H1 (cell line): ENCODE data around the gene KLHL40. TPM values are rescaled to one million over a fixed set of nuclear protein-coding genes. Genes with fewer than 3 reads are reported as not detected.
A peak's percentile ranks its signal among the peaks of the same experiment; 100 is the strongest.

Experiments used
- CTCF ChIA-PET: fragments of 300-600 bp; sonication (Branson Sonifier 250); formaldehyde crosslinking; loops from one replicate; lab custom pipeline; 2021; ENCODE audit not compliant: partially characterized antibody; lab: Charles Lee
- POLR2A ChIA-PET: fragments of 300-600 bp; sonication (Branson Sonifier 250); formaldehyde crosslinking; loops from one replicate; lab custom pipeline; 2021; ENCODE audit warnings: inconsistent platforms; ENCODE audit not compliant: partially characterized antibody; lab: Charles Lee
- DNase-seq, 2 experiments: peaks; one replicate each; pipeline versions ENCODE4 v3.0.0 to v3.0.0-alpha.2; 2010 to 2022; ENCODE audit warnings: low spot score in 2 of 2, low read depth in 1 of 2, mixed read lengths in 1 of 2
- FAIRE-seq: peaks from 2 replicates; lab custom pipeline; 2011; peaks lifted over from hg19 to GRCh38; lab: Jason Lieb, UNC
- H2AFZ ChIP-seq: 2 replicates; pipeline ENCODE4 v1.8.1; 2012; ENCODE audit warnings: low read length, inconsistent platforms
- H2AK5ac ChIP-seq: 2 replicates; pipeline ENCODE4 v1.6.1; 2013; ENCODE audit warnings: low read depth, low read length
- H2BK120ac ChIP-seq: replicated peaks from 2 replicates; pipeline ENCODE3; 2013; ENCODE audit warnings: low read depth, low read length, inconsistent platforms
- H2BK12ac ChIP-seq: 2 replicates; pipeline ENCODE4 v1.6.1; 2013; ENCODE audit warnings: low read depth, low read length
- H2BK15ac ChIP-seq: 2 replicates; pipeline ENCODE4 v1.6.1; 2013; ENCODE audit warnings: low read length
- H2BK20ac ChIP-seq: 2 replicates; pipeline ENCODE4 v1.6.1; 2013; ENCODE audit warnings: low read length
- H2BK5ac ChIP-seq: 2 replicates; pipeline ENCODE4 v1.6.1; 2013; ENCODE audit warnings: low read depth, low read length
- H3K14ac ChIP-seq: 2 replicates; pipeline ENCODE4 v1.6.1; 2013; ENCODE audit warnings: inconsistent platforms; ENCODE audit not compliant: insufficient read length
- H3K18ac ChIP-seq: 2 replicates; pipeline ENCODE4 v1.6.1; 2013; ENCODE audit warnings: low read length; ENCODE audit errors: extremely low read depth
- H3K23ac ChIP-seq: 2 replicates; pipeline ENCODE4 v1.6.1; 2013; ENCODE audit warnings: inconsistent platforms; ENCODE audit not compliant: insufficient read length
- H3K23me2 ChIP-seq: 2 replicates; pipeline ENCODE4 v1.6.1; 2013; ENCODE audit warnings: low read depth, low read length
- H3K27ac ChIP-seq: 2 replicates; pipeline ENCODE4 v1.6.1; 2011; ENCODE audit warnings: low read depth, low read length, inconsistent platforms
- H3K27me3 ChIP-seq, 4 experiments: replicated peaks in 1 of 4; 1 replicate in 1 of 4; 2 replicates in 3 of 4; pipeline versions ENCODE4 v1.6.1 to v1.8.1; 2011 to 2013; ENCODE audit warnings: low read length in 3 of 4, mild to moderate bottlenecking in 3 of 4, inconsistent platforms in 2 of 4, mixed read lengths in 2 of 4, moderate library complexity in 1 of 4; ENCODE audit not compliant: control insufficient read depth in 3 of 4, insufficient read depth in 3 of 4; ENCODE audit errors: extremely low read depth in 1 of 4
- H3K36me3 ChIP-seq, 4 experiments: 2 replicates each; pipeline versions ENCODE4 v1.6.1 to v1.8.1; 2011 to 2013; ENCODE audit warnings: mild to moderate bottlenecking in 4 of 4, low read length in 3 of 4, moderate library complexity in 2 of 4, control low read depth in 1 of 4, inconsistent platforms in 1 of 4; ENCODE audit not compliant: insufficient read depth in 4 of 4, control insufficient read depth in 2 of 4
- H3K4ac ChIP-seq: replicated peaks from 2 replicates; pipeline ENCODE3; 2013; ENCODE audit warnings: low read length, low read depth, mixed read lengths, inconsistent platforms; ENCODE audit not compliant: insufficient read length
- H3K4me1 ChIP-seq, 4 experiments: replicated peaks in 1 of 4; 1 replicate in 1 of 4; 2 replicates in 3 of 4; pipeline versions ENCODE4 v1.6.1 to v1.8.1; 2011 to 2013; ENCODE audit warnings: low read length in 3 of 4, inconsistent platforms in 2 of 4, mixed read lengths in 1 of 4; ENCODE audit not compliant: insufficient read depth in 4 of 4, control insufficient read depth in 3 of 4
- H3K4me2 ChIP-seq, 2 experiments: 2 replicates each; pipeline versions ENCODE4 v1.6.1 to v1.8.1; 2011 to 2013; ENCODE audit warnings: low read depth in 2 of 2, low read length in 2 of 2, control low read depth in 1 of 2, inconsistent platforms in 1 of 2, mild to moderate bottlenecking in 1 of 2; ENCODE audit not compliant: insufficient read depth in 1 of 2
- H3K4me3 ChIP-seq, 4 experiments: fragments of 200-600, 300-600 bp in 1 of 4; sonication (generic), shearing (Covaris generic), sonication (Bioruptor Twin) in 1 of 4; 2 replicates each; pipeline versions ENCODE4 v1.5.1 to v1.8.1; 2011 to 2016; ENCODE audit warnings: low read length in 4 of 4, low read depth in 3 of 4, control low read depth in 2 of 4, inconsistent platforms in 2 of 4, mild to moderate bottlenecking in 2 of 4, mixed read lengths in 1 of 4, moderate library complexity in 1 of 4; ENCODE audit not compliant: insufficient read depth in 2 of 4; ENCODE audit errors: extremely low read depth in 1 of 4
- H3K56ac ChIP-seq: replicated peaks from 2 replicates; pipeline ENCODE3; 2013; ENCODE audit warnings: low read depth, mild to moderate bottlenecking, mixed read lengths, low read length, inconsistent platforms; ENCODE audit not compliant: insufficient read length
- H3K79me1 ChIP-seq: 2 replicates; pipeline ENCODE4 v1.6.1; 2013; ENCODE audit warnings: low read depth, low read length, control low read depth
- H3K79me2 ChIP-seq, 2 experiments: 2 replicates each; pipeline versions ENCODE4 v1.6.1 to v1.8.1; 2012 to 2013; ENCODE audit warnings: low read length in 2 of 2, mild to moderate bottlenecking in 2 of 2, inconsistent platforms in 1 of 2; ENCODE audit not compliant: insufficient read depth in 2 of 2, control insufficient read depth in 1 of 2
- H3K9ac ChIP-seq, 4 experiments: replicated peaks in 1 of 4; 1 replicate in 1 of 4; 2 replicates in 3 of 4; pipeline versions ENCODE4 v1.6.1 to v1.8.1; 2011 to 2013; ENCODE audit warnings: low read depth in 3 of 4, low read length in 3 of 4, control low read depth in 2 of 4, mild to moderate bottlenecking in 2 of 4, moderate library complexity in 2 of 4, inconsistent platforms in 1 of 4; ENCODE audit errors: extremely low read depth in 1 of 4
- H3K9me3 ChIP-seq, 2 experiments: 2 replicates each; pipeline versions ENCODE4 v1.6.1 to v1.8.1; 2012 to 2013; ENCODE audit warnings: mild to moderate bottlenecking in 2 of 2, moderate library complexity in 2 of 2, control low read depth in 1 of 2, inconsistent platforms in 1 of 2, low read depth in 1 of 2, low read length in 1 of 2, mixed read lengths in 1 of 2; ENCODE audit not compliant: insufficient read depth in 2 of 2
- H4K20me1 ChIP-seq, 2 experiments: replicated peaks in 1 of 2; 2 replicates each; pipeline versions ENCODE3 to v1.8.1; 2011 to 2013; ENCODE audit warnings: inconsistent platforms in 2 of 2, low read length in 2 of 2, mild to moderate bottlenecking in 1 of 2; ENCODE audit not compliant: insufficient read depth in 2 of 2, control insufficient read depth in 1 of 2
- H4K5ac ChIP-seq: 2 replicates; pipeline ENCODE4 v1.6.1; 2013; ENCODE audit warnings: low read length, low read depth, mixed read lengths, inconsistent platforms; ENCODE audit not compliant: insufficient read length
- H4K8ac ChIP-seq: 2 replicates; pipeline ENCODE4 v1.8.0; 2013; ENCODE audit warnings: mild to moderate bottlenecking, moderate library complexity, low read length, inconsistent platforms; ENCODE audit not compliant: insufficient read depth; ENCODE audit errors: extremely low read depth
- H4K91ac ChIP-seq: replicated peaks from 2 replicates; pipeline ENCODE3; 2013; ENCODE audit warnings: low read length, mixed read lengths, inconsistent platforms; ENCODE audit not compliant: insufficient read length
- BACH1 ChIP-seq: IDR thresholded peaks from 2 replicates; pipeline ENCODE4 v1.6.1; 2012; ENCODE audit warnings: low read length, improper control_type of control experiment
- BRCA1 ChIP-seq: IDR thresholded peaks from 2 replicates; pipeline ENCODE4 v1.6.1; 2012; ENCODE audit warnings: low read depth, low read length, improper control_type of control experiment
- CBX8 ChIP-seq: fragments of 300-800, 300-1000 bp; sonication (generic); IDR thresholded peaks from 2 replicates; pipeline ENCODE4 v1.7.1; 2016; ENCODE audit warnings: low read depth, low read length, borderline replicate concordance
- EGR1 ChIP-seq: IDR thresholded peaks from 2 replicates; pipeline ENCODE4 v1.6.1; 2011; ENCODE audit warnings: low read depth, low read length, borderline replicate concordance
- KDM4A ChIP-seq: IDR thresholded peaks from one replicate; pipeline ENCODE4 v1.7.1; 2012; ENCODE audit warnings: low read depth, mild to moderate bottlenecking, moderate library complexity, low read length, inconsistent platforms; ENCODE audit not compliant: severe bottlenecking
- MAFK ChIP-seq: IDR thresholded peaks from 2 replicates; pipeline ENCODE4 v1.6.1; 2012; ENCODE audit warnings: low read depth, mild to moderate bottlenecking, improper control_type of control experiment, low read length
- POLR2AphosphoS5 ChIP-seq: IDR thresholded peaks from 2 replicates; pipeline ENCODE4 v1.6.1; 2011; ENCODE audit warnings: low read depth, low read length
- RFX5 ChIP-seq: IDR thresholded peaks from 2 replicates; pipeline ENCODE4 v1.6.1; 2011; ENCODE audit warnings: low read depth, low read length, improper control_type of control experiment, borderline replicate concordance
- SIN3A ChIP-seq, 2 experiments: IDR thresholded peaks in 1 of 2; conservative IDR thresholded peaks in 1 of 2; 2 replicates each; pipeline ENCODE4 v1.6.1; 2011 to 2012; ENCODE audit warnings: low read length in 2 of 2, improper control_type of control experiment in 1 of 2, low read depth in 1 of 2, mild to moderate bottlenecking in 1 of 2
- SIRT6 ChIP-seq: IDR thresholded peaks from one replicate; pipeline ENCODE4 v1.7.1; 2012; ENCODE audit warnings: low read length, inconsistent platforms
- SIX5 ChIP-seq: IDR thresholded peaks from 2 replicates; pipeline ENCODE4 v1.6.1; 2011; ENCODE audit warnings: mild to moderate bottlenecking, low read depth, low read length
- WGBS, 2 experiments: shearing (Covaris generic) in 1 of 2; methylation state at CpG; one replicate each; pipeline versions ENCODE4 v1.1.6 to v1.1.7; 2013 to 2015; ENCODE audit warnings: low lambda C conversion rate in 2 of 2, mixed read lengths in 2 of 2, inconsistent platforms in 1 of 2, low coverage in 1 of 2, missing lambda C conversion rate in 1 of 2; ENCODE audit not compliant: insufficient replicate concordance in 2 of 2, insufficient coverage in 1 of 2, insufficient read length in 1 of 2; ENCODE audit errors: extremely low coverage in 1 of 2, missing lambda C conversion rate in 1 of 2; 5-methylcytosine and 5-hydroxymethylcytosine counted together
- polyA plus RNA-seq, 7 experiments: library from polyadenylated mRNA; depleted of rRNA in 3 of 7; stranded (reverse) in 5 of 7; unstranded in 2 of 7; fragments of >200 nt in 5 of 7; fragments of 200-250 nt in 2 of 7; gene quantifications; 1 replicate in 5 of 7; 2 replicates in 1 of 7; 4 replicates in 1 of 7; pipeline versions ENCODE4 v1.2.1 to v1.2.3, GENCODE V29; 2011 to 2013; ENCODE audit warnings: missing spikeins in 2 of 7, mixed read lengths in 2 of 7
- total RNA-seq: library from RNA; stranded (reverse); fragmentation: NEBNext Ultra II Directional; extraction: Animal tissue kit (Norgen Biotek cat#: 25700); gene quantifications from 2 replicates; pipeline ENCODE4 v1.2.1, GENCODE V29; 2021
- TF ChIP-seq, protein P1 (sequence below): IDR thresholded peaks from 2 replicates; pipeline ENCODE4 v1.6.1; 2011; ENCODE audit warnings: low read depth, mild to moderate bottlenecking, low read length; ENCODE audit not compliant: insufficient read depth

KLHL40 gene
- total and polyA plus RNA-seq, 2 of the 8 experiments (the other 6 are each of a cell fraction or from before 2014, with no cell fraction given) = 0.02 TPM; not detected in 1

DNA sequence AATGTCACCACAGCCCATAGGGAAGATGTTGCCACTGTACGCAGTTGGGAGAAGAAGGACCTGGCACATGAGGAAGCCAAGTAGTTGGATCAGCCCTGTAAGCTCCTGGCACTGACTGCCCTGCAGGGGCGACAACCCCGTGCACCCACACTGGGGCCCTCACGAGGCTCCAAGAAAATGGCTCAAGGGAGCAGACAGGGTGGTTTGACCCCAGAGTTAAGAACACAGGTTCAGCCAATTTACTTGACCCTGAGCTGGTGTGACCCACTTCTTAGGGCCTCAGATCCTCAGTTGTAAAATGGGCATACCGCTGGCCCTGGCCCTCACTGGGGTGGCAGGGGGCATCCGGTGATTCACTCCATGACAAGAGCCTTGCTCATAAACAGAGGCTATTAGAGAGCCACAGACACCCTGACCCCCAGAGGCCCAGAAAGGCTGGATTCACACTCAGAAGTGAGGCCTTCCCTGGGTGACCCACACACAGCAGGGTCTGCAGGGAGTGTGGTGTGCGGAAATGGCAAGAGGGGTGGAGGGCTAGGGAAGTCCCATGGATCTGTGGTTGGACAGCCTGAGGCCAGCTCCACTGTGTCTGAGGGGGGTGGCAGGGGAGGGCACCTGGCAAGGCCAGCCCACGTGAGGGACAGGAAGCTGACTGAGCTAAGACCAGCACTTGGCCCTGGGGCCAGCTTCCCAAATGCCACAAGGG, 19.0 kb downstream of the KLHL40 start:
- no peak overlapping the region for H3K14ac ChIP-seq
- ChIA-PET CTCF (interaction anchor here (0.6 to 4.4 kb wide), 5 partner anchors 8 to 46 kb away, joined by 3 to 27 read pairs (median 4); no protein-coding TSS in a partner anchor), POLR2A (interaction anchor here (3.0 kb wide), 1 partner anchor 9 kb away, joined by 9 read pairs; no protein-coding TSS in a partner anchor)
- H3K9ac ChIP-seq = no peak overlapping the region
- WGBS, 2 experiments = 89% methylated on average over 8 of the region's 8 CpGs; no CpG with 5 or more reads in 1 of the 2 experiments
- H3K4me2 ChIP-seq = no peak overlapping the region
- no peak overlapping the region for H2AK5ac ChIP-seq
- no peak overlapping the region for H2BK120ac ChIP-seq
- no peak overlapping the region for H4K91ac ChIP-seq
- H3K27me3 ChIP-seq = no peaks in the 10 kb centered on the region; a peak in 1 of 7 replicates
- FAIRE-seq (no peak), DNase-seq (peak in 1 of 2 experiments; percentile 42)
- peaks cover 2% of the 10 kb centered on the region; the same call in 1 of the 2 replicates for H3K23me2 ChIP-seq
- no peak overlapping the region for H3K4me3 ChIP-seq
- no peak overlapping the region for H2BK15ac ChIP-seq
- no peak overlapping the region for H3K18ac ChIP-seq
- no peaks in the 10 kb centered on the region for H3K79me2 ChIP-seq
- H2BK20ac ChIP-seq = no peak overlapping the region
- peak overlapping the region; percentile 75; the same call in 1 of the 2 replicates for H4K8ac ChIP-seq
- no peak overlapping the region for H2BK12ac ChIP-seq
- H4K5ac ChIP-seq = no peak overlapping the region
- no peaks in the 10 kb centered on the region for H3K79me1 ChIP-seq
- no peak overlapping the region for H3K23ac ChIP-seq
- H3K4me1 ChIP-seq = peaks cover 0 to 12% (median 0%) of the 10 kb centered on the region in 4 experiments; a peak in 3 of 7 replicates
- H2AFZ ChIP-seq = no peak overlapping the region
- no peak overlapping the region for H3K27ac ChIP-seq
- no peaks in the 10 kb centered on the region for H3K9me3 ChIP-seq
- H3K36me3 ChIP-seq = no peaks in the 10 kb centered on the region
- H3K4ac ChIP-seq = no peak overlapping the region
- no peak overlapping the region for H3K56ac ChIP-seq
- H2BK5ac ChIP-seq = no peak overlapping the region
- H4K20me1 ChIP-seq = peaks cover 0 to 2% of the 10 kb centered on the region in 2 experiments
- no peak for TF ChIP-seq MAFK
- TF ChIP-seq CBX8 = no peak
- no peak for TF ChIP-seq BACH1
- TF ChIP-seq SIN3A (conservative IDR thresholded peaks at IDR 0.05 in 1 of 2, IDR thresholded peaks at IDR 0.05 in 1 of 2; ENCODE audit: low read depth in 1 of 2, low read length in 2 of 2) = no peak
- TF ChIP-seq SIRT6 = no peak
- no peak for TF ChIP-seq BRCA1
- no peak for TF ChIP-seq POLR2AphosphoS5
- TF ChIP-seq, protein P1, sequence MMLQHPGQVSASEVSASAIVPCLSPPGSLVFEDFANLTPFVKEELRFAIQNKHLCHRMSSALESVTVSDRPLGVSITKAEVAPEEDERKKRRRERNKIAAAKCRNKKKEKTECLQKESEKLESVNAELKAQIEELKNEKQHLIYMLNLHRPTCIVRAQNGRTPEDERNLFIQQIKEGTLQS = no peak
- TF ChIP-seq SIX5 = no peak
- TF ChIP-seq KDM4A = no peak
- TF ChIP-seq RFX5 = no peak
- no peak for TF ChIP-seq EGR1
